Renal cortex interstitium (tissue), 3 donors: Measurements from ENCODE around the gene TUFT1. TPM values are rescaled to one million over a fixed set of nuclear protein-coding genes. Genes with fewer than 3 reads are reported as not detected.

ENCODE experiments used
- polyA plus RNA-seq, 3 donors: library from polyadenylated mRNA; unstranded; fragments of 120-200 nt; gene quantifications; one replicate each; pipeline ENCODE4 v1.2.1, GENCODE V29; 2013; ENCODE audit not compliant: insufficient read length in 3 of 3

TUFT1 gene
- polyA plus RNA-seq, 3 donors = 9.0 to 15.3 (median 11.4) TPM

Other genes starting within 250 kb of the TUFT1 start
- gene PI4KB, start 212.9 kb upstream of the TUFT1 start, polyA plus RNA-seq = 10 to 100 TPM; 62.6 to 67.6 (median 65.7) TPM
- gene RFX5, start 193.1 kb upstream of the TUFT1 start, polyA plus RNA-seq = 10 to 100 TPM; 39.4 to 47.0 (median 45.2) TPM
- gene SELENBP1, start 167.6 kb upstream of the TUFT1 start, polyA plus RNA-seq = 10 to 100 TPM; 42.1 to 55.9 (median 52.7) TPM
- gene PSMB4, start 140.7 kb upstream of the TUFT1 start, polyA plus RNA-seq = 100 to 1,000 TPM; 248 to 269 (median 260) TPM
- gene POGZ, start 80.8 kb upstream of the TUFT1 start, polyA plus RNA-seq = 100 to 1,000 TPM; 106 to 148 (median 113) TPM
- gene CGN, start 28.9 kb upstream of the TUFT1 start, polyA plus RNA-seq = 10 to 100 TPM; 36.5 to 49.3 (median 42.1) TPM
- 10 to 100 TPM; 21.5 to 24.7 (median 23.4) TPM for gene SNX27, start 71.7 kb downstream of the TUFT1 start, polyA plus RNA-seq
- under 1 TPM; 0.26 to 0.46 (median 0.32) TPM for gene CELF3, start 176.5 kb downstream of the TUFT1 start, polyA plus RNA-seq
- gene RIIAD1, start 181.2 kb downstream of the TUFT1 start, polyA plus RNA-seq = under 1 TPM in 1 of 3 donors, not detected in 2; 0.55 TPM
- gene MRPL9, start 223.2 kb downstream of the TUFT1 start, polyA plus RNA-seq = 100 to 1,000 TPM; 108 to 131 (median 114) TPM